PC-9 (cell line): Measurements from ENCODE around the gene TPRG1.

Experiments used
- EZH2 ChIP-seq: fragments of 200-600 bp; sonication (generic); IDR thresholded peaks from 2 replicates; pipeline ENCODE4 v1.8.0; 2017; ENCODE audit warnings: antibody characterized with exemption, low read depth
- TF ChIP-seq, protein P1 (sequence below): fragments of 200-600 bp; sonication (generic); conservative IDR thresholded peaks from 2 replicates; pipeline ENCODE4 v1.6.1; 2017; ENCODE audit warnings: mixed run types, antibody characterized with exemption, mild to moderate bottlenecking, moderate library complexity

DNA sequence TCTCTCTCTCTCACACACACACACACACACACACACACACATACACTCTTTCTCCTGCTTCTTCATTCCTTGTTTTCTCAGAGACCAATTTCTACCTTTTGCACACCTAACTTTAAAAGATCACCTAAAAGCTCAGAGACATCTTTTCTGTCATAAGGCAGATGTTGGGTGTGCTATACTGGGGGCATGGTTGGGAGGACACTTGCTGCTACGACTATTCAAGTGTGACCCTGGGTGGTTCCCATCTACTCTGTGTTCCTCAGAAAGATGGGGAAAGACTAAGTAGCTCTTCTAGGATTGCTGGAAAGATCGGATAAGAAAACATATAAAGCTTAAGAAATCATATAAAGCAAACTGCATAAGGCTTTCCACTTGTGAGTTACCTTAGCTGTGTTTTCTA lies 33.2 kb downstream of the TPRG1 start:
- no peak for TF ChIP-seq EZH2
- TF ChIP-seq, protein P1, sequence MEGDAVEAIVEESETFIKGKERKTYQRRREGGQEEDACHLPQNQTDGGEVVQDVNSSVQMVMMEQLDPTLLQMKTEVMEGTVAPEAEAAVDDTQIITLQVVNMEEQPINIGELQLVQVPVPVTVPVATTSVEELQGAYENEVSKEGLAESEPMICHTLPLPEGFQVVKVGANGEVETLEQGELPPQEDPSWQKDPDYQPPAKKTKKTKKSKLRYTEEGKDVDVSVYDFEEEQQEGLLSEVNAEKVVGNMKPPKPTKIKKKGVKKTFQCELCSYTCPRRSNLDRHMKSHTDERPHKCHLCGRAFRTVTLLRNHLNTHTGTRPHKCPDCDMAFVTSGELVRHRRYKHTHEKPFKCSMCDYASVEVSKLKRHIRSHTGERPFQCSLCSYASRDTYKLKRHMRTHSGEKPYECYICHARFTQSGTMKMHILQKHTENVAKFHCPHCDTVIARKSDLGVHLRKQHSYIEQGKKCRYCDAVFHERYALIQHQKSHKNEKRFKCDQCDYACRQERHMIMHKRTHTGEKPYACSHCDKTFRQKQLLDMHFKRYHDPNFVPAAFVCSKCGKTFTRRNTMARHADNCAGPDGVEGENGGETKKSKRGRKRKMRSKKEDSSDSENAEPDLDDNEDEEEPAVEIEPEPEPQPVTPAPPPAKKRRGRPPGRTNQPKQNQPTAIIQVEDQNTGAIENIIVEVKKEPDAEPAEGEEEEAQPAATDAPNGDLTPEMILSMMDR: no peak
